AG09319 (cell line): ENCODE results near the gene CPEB4.

ENCODE experiments used
- DNase-seq: peaks from one replicate; pipeline ENCODE4 v3.0.0-alpha.2; 2010; ENCODE audit warnings: low read depth; ENCODE audit errors: extremely low read depth
- TF ChIP-seq, protein P1 (sequence below): IDR thresholded peaks from 2 replicates; pipeline ENCODE4 v1.5.1; 2011; ENCODE audit warnings: low read depth, mild to moderate bottlenecking, inconsistent platforms, low read length, moderate library complexity

The CPEB4 gene

DNA sequence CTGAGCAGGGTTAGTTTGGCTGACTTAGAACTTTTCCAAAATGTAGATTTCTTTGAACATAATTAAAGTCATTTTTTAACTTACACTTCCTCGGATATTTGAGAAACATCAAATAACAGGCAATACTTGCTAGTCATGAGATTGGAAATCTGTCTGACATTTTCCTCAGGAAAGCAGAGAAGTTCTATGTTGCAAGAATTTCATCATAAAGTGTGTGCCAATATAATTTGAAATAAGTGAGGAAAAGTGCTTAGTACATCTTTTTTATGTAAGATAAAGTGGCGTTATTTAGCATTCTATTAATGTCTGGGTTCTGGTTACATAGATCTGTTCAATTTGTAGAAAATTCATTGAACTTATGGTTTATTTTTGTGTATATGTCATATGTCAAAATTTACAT lies 52.1 kb downstream of the CPEB4 start:
- no peak for DNase-seq

DNA sequence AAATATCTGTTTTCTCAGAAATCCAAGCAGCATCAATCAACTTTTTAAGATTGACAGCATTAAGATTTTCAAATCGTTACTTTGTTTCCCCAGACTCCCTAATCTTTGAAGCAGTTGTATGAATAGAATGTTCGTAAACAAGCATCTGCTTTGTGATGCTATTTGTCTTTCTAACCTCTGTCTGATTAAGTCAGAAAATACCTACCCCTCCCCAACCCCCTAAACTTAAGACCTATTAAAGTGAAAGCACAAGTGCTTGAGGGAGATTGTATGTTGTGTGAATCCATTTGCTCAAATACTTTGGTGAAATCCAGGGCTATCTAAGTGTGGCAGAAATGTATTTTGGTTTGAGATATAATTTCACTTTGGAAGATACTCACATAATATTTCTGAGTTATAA lies 53.0 kb downstream of the CPEB4 start:
- TF ChIP-seq, protein P1, sequence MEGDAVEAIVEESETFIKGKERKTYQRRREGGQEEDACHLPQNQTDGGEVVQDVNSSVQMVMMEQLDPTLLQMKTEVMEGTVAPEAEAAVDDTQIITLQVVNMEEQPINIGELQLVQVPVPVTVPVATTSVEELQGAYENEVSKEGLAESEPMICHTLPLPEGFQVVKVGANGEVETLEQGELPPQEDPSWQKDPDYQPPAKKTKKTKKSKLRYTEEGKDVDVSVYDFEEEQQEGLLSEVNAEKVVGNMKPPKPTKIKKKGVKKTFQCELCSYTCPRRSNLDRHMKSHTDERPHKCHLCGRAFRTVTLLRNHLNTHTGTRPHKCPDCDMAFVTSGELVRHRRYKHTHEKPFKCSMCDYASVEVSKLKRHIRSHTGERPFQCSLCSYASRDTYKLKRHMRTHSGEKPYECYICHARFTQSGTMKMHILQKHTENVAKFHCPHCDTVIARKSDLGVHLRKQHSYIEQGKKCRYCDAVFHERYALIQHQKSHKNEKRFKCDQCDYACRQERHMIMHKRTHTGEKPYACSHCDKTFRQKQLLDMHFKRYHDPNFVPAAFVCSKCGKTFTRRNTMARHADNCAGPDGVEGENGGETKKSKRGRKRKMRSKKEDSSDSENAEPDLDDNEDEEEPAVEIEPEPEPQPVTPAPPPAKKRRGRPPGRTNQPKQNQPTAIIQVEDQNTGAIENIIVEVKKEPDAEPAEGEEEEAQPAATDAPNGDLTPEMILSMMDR = no peak
- DNase-seq = no peak

More for the DNA sequence above, 52.1 kb downstream of the CPEB4 start:
- TF ChIP-seq, protein P1 = no peak

DNA sequence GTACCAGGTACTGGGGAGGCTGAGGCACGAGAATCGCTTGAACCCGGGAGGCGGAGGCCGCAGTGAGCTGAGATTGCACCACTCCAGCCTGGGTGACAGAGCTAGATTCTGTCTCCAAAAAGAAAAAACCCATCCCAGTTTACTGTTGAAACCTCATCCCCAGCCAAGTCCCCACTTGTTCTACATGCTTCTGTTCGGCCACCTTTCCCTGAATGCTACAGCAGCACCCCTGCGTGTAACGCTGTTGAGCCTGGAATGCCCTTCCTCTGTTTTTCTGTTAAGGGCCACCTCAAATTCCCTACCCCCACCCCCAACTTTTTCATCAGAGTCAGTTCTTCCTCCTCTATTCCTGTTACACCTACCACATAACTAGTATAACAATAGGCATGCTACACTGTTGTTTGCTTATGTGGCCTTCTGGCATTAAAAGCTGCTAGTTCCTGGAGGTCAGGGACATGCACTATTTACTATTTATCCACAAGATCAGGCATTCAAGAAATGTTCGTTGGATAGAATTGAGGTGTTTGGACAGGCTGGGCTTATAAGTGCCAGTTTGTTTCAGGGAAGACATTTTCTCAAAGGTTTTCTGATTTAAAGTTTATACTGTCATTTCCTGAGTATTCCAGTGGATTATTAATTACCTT lies 53.7 kb downstream of the CPEB4 start:
- TF ChIP-seq, protein P1 = no peak
- DNase-seq = no peak

DNA sequence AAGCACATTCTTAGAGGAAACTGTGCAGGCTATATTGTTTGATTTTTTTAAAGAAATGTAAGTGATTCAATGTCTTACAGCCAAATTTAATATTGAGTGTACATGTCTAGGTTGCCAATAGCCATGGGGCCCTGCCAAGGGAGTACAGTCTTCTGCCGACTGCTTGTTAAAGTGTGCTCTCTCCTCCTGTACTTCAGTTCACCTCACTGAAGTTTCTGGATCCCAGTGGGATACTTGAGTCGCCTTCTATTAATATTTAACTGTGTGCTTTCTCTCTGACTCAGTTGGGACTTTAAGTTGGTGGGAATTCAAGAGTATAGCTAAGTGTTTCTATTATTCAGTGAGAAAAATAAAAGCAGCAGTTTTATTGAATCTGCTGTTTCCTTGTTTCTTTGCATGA lies 56.4 kb downstream of the CPEB4 start:
- TF ChIP-seq, protein P1 = no peak
- no peak for DNase-seq

DNA sequence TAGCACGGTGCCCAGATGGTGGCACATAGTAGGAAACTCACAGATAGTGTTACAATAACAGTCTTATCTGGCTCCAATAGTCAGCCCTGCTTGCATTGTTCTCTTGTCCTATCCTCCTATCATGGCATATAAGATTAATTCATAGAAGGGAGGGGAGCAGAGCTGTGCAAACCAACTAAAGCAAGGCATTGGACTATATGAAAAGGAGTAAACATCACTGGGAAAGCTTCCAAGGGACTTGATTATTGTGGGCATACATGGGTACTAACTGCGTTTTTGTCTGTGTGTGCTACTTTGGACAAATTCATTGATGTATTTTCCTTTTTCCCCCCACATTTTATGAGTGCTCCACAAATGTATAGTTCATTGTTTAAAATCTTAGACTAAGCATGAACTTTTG lies 57.0 kb downstream of the CPEB4 start:
- DNase-seq = no peak
- TF ChIP-seq, protein P1 = no peak

DNA sequence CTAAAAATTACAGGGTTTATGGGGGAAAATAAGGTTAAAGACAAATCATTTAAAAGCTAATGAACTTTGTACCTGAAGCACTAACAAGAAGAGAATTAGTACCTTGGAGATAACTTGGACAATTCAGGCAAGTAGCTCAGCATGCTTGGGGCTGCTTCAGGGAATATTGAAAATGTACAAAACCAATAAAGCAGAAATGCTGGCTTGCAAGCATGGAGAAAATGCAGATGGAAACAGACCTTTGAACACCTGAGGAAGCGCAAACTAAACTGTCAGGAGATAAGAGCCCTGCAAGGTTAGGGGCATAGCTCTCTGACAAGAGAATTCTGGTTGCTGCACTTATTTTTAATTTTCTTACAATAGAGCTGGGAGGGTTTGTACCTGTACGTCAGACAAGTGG lies 58.2 kb downstream of the CPEB4 start:
- TF ChIP-seq, protein P1 = no peak
- DNase-seq = no peak

DNA sequence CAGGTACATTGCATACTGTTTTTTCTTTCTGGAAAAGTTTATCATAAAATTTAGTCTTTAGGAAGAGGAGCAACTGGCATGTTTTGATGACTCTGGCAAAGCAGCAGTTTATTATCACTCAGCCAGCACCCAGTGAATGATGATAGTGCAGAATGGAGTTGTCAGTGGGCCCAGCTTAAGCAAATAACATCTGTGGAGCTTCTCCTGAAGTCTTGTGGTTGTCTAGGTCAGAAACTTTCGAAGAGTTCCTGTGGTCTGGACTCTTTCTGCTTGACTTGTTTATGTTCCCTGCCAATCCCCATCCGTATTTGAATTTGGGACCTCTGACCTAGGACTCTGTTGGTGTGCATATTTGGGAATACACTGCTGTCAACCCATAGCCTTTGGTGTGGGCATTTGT lies 62.7 kb downstream of the CPEB4 start:
- TF ChIP-seq, protein P1 = no peak
- DNase-seq = no peak
